AG09309 (cell line): ENCODE measurements around the gene SMAD3.
A peak's percentile ranks its signal among the peaks of the same experiment; 100 is the strongest.

Experiments used
- DNase-seq: peaks from one replicate; pipeline ENCODE4 v3.0.0-alpha.2; 2010; ENCODE audit warnings: low read depth
- H3K4me3 ChIP-seq: 2 replicates; pipeline ENCODE4 v1.5.1; 2011; ENCODE audit warnings: mild to moderate bottlenecking, low read depth, low read length, moderate library complexity; ENCODE audit not compliant: control insufficient read depth
- TF ChIP-seq, protein P1 (sequence below): IDR thresholded peaks from 2 replicates; pipeline ENCODE4 v1.5.1; 2011; ENCODE audit warnings: mild to moderate bottlenecking, low read depth, low read length, inconsistent platforms; ENCODE audit not compliant: insufficient read depth, control insufficient read depth; ENCODE audit errors: missing control alignments

Gene SMAD3

DNA sequence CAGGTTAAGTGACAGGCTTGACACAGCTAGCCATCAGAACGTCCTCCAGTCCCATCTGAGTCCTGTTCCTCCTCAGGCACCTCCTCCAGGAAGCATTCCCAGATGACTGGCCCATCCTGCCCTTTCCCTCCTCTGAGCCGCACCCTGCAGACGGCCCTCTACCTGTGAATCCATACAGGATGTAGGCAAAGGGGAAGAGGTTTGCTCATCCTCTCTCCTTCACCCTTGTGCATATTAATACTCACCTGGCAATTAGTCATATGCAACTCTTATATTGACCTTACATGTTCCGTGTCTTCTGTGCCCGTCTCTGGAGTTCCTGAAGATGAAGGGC, 61.9 kb downstream of the SMAD3 start:
- no peak for DNase-seq
- TF ChIP-seq, protein P1, sequence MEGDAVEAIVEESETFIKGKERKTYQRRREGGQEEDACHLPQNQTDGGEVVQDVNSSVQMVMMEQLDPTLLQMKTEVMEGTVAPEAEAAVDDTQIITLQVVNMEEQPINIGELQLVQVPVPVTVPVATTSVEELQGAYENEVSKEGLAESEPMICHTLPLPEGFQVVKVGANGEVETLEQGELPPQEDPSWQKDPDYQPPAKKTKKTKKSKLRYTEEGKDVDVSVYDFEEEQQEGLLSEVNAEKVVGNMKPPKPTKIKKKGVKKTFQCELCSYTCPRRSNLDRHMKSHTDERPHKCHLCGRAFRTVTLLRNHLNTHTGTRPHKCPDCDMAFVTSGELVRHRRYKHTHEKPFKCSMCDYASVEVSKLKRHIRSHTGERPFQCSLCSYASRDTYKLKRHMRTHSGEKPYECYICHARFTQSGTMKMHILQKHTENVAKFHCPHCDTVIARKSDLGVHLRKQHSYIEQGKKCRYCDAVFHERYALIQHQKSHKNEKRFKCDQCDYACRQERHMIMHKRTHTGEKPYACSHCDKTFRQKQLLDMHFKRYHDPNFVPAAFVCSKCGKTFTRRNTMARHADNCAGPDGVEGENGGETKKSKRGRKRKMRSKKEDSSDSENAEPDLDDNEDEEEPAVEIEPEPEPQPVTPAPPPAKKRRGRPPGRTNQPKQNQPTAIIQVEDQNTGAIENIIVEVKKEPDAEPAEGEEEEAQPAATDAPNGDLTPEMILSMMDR: no peak
- no peak overlapping the region for H3K4me3 ChIP-seq

GRCh38 chr15:67127965-67128364, 62.6 kb downstream of the SMAD3 start:
- H3K4me3 ChIP-seq: no peak overlapping the region
- TF ChIP-seq, protein P1: no peak
- peak; percentile 96 for DNase-seq

DNA sequence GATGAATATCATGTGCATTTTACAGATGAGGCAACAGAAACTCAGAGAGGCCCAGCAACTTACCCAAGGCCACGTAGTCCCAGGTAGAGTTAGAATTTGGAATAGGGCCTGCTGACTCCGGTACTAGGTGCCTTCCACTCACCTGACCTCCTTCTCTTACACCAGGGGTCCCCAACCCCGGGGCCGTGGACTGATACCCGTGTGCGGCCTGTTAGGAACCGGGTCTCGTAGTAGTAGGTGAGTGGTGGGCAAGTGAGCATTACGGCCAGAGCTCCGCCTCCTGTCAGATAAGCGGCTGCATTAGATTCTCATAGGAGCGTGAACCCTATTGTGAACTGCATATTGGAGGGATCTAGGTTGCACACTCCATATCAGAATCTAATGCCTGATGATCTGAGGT, 64.8 kb downstream of the SMAD3 start:
- no peak for DNase-seq
- H3K4me3 ChIP-seq: no peak overlapping the region
- TF ChIP-seq, protein P1: no peak

GRCh38 chr15:67130673-67131601, 65.5 kb downstream of the SMAD3 start:
- TF ChIP-seq, protein P1: no peak
- H3K4me3 ChIP-seq: no peak overlapping the region
- DNase-seq: no peak

DNA sequence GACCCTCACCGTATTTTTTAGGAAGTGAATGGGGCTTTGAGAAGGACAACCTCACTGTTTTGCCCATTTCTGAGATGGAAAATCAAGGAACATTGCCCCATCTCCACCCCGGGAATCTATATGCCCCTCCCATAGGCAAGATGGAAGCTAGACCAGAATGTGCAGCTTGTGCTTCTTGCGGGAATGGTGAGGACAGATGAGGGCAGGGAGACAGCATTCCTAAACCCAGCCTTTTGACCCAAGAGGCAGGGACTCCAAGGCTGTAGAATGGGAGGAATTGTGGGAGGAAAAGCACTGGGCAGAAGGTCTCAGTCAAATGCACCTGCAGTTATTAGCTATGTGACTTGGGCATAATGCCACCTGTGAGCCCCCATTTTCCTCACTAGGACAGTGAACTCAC, 66.9 kb downstream of the SMAD3 start:
- TF ChIP-seq, protein P1: no peak
- H3K4me3 ChIP-seq: no peak overlapping the region
- no peak for DNase-seq

GRCh38 chr15:67133026-67133425, 67.6 kb downstream of the SMAD3 start:
- no peak overlapping the region for H3K4me3 ChIP-seq
- DNase-seq: no peak
- TF ChIP-seq, protein P1: no peak
